ENCODE measurements around the gene EIF2AK2. TPM values are rescaled to one million over a fixed set of nuclear protein-coding genes. Genes with fewer than 3 reads are reported as not detected.
A peak's percentile ranks its signal among the peaks of the same experiment; 100 is the strongest.
"Not testable (repeated sequence)": the region's sequence is repeated elsewhere in the genome, so short reads cannot be mapped to it uniquely, and the experiment has no call there.

Gene EIF2AK2
- total RNA-seq (10 to 100 TPM; 21.9 to 32.9 (median 25.5) TPM), polyA plus RNA-seq (6.0 TPM)
- long read RNA-seq, donor 1, full-length matches to known transcripts: 13 of 39 reads
- long read RNA-seq, donor 1, partial matches to known transcripts: 13 of 39 reads
- long read RNA-seq, donor 1, other reads (novel, unspliced or antisense): 13 of 39 reads
- long read RNA-seq, donor 2, partial matches to known transcripts: 0 of 1 reads
- long read RNA-seq, donor 2, other reads (novel, unspliced or antisense): 1 of 1 reads
- long read RNA-seq, donor 3, full-length matches to known transcripts: 19 of 50 reads
- long read RNA-seq, donor 3, partial matches to known transcripts: 15 of 50 reads
- long read RNA-seq, donor 3, other reads (novel, unspliced or antisense): 16 of 50 reads
- long read RNA-seq, donor 4, full-length matches to known transcripts: 2 of 9 reads
- long read RNA-seq, donor 4, partial matches to known transcripts: 4 of 9 reads
- long read RNA-seq, donor 4, other reads (novel, unspliced or antisense): 3 of 9 reads

DNA sequence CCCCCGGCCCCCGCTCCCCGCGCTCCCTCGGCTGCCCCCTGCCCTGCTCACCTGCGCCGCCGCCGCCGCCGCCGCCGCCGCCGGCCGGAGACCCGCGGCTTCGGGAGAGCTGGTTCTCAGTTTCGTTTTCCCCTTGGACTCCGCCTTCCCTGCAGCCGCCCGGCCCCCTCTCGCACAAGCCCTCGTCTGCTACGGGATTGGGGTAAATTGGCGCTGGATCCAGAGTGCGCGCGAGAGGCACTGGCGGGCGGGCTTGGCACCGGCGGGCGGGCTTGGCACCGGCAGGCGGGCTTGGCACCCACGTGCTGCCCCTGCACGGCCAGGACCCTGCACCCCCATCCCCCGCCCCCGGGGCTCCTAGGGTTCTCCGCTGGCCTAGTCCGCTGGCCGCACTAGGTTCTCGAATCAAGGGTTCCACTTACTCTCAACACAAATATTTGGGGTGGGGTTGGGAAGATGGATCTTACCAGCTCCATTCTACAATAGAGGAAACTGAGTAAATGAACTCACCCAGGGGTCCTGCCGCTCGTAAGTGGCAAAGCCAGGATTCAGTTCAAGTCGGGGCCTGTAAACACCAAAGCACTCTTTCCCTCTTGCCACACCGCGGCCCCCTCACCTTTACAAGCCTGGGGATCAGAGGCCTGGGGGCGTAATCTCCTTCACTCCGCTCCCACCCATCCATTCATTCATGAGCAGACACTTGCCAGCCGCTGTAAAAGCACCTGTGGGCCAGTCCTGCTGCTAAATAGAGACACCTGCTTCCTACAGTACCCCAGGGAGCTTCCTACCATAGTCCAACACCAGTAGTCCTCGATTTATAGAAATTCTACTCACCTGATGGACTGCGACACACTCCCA, at the start of gene EIF2AK2:
Gene EIF2AK2, minus strand, starts transcription at position 124 of the 858 bp plus-strand sequence. CDS start 9,174 bp downstream, outside the sequence.
- intact Hi-C loops (cut with DNase I): no loop called here
- Histone ChIP-seq H3K27ac (ENCODE audit: low read length) (peak within 1 kb of the TSS; percentile 88), H3K4me1 (ENCODE audit: control insufficient read depth, insufficient read depth, low read length) (no peaks in the 10 kb centered on the region), H3K9me3 (ENCODE audit: control insufficient read depth, low read length) (no peaks in the 10 kb centered on the region), H3K4me3 (ENCODE audit: low read length) (peak within 1 kb of the TSS; percentile 97), H3K27me3 (ENCODE audit: control insufficient read depth, insufficient read depth) (no peaks in the 10 kb centered on the region)
- ATAC-seq (peak; percentile 88 to 94), DNase-seq (peak; percentile 88 to 94 (median 93))
- WGBS: 11% methylated on average over 55 of the region's 55 CpGs

DNA sequence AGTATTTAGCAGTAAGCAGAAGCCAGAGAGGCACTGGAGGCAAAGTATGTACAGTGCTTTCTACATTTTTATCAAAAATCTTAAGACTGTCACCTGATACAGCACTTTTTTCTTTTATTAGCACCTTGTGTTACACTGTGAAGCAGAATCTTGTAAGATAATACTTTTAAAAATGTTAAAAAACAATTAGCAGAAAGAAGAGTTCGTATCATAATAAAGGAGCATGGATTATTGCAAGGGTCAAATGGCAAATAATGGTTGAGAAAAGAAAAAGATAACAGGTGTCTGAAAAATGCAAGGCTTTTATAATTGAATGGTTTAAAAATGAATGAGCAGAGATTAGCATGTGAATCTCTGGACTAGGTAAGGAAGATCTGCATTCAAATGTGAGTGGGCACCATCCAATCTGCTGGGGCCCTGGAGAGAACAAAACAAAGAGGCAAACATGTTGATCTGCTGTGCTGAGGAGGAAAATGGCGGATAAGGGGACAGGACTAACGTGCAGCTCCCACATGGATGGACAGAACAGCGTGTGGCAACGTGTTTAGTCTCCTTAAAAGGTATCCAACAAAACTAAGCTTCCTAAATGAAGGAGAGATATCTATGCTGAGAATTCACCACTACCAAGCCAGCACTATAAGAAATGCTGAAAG, 49.0 kb upstream of the EIF2AK2 start:
- no peak overlapping the region for H3K27ac ChIP-seq (ENCODE audit: low read length)
- no peaks in the 10 kb centered on the region for H3K27me3 ChIP-seq (ENCODE audit: control insufficient read depth, insufficient read depth)
- no peaks in the 10 kb centered on the region for H3K4me1 ChIP-seq (ENCODE audit: control insufficient read depth, insufficient read depth, low read length)
- intact Hi-C loops (cut with DNase I): no loop called here
- no peak overlapping the region for H3K4me3 ChIP-seq (ENCODE audit: low read length)
- H3K9me3 ChIP-seq (ENCODE audit: control insufficient read depth, low read length): no peaks in the 10 kb centered on the region
- DNase-seq (no peak), ATAC-seq (no peak)
- 89% methylated on average over 5 of the region's 5 CpGs for WGBS

DNA sequence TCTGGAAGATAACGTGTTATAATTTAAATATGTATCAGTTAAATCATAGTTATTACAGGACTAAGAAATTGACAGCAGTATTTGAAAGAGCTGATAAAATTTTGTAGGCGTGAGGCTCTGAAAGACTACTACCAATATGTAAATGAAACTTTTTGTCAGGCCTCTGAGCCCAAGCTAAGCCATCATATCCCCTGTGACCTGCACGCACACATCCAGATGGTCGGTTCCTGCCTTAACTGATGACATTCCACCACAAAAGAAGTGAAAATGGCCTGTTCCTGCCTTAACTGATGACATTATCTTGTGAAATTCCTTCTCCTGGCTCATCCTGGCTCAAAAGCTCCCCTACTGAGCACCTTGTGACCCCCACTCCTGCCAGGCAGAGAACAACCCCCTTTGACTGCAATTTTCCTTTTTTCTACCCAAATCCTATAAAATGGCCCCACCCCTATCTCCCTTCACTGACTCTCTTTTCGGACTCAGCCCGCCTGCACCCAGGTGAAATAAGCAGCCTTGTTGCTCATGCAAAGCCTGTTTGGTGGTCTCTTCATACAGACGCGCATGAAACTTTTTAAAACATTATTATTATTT, 48.4 kb upstream of the EIF2AK2 start:
- DNase-seq; H3K4me3 ChIP-seq (ENCODE audit: low read length); H3K27me3 ChIP-seq (ENCODE audit: control insufficient read depth, insufficient read depth); H3K9me3 ChIP-seq (ENCODE audit: control insufficient read depth, low read length); intact Hi-C loops (cut with DNase I); ATAC-seq; H3K27ac ChIP-seq (ENCODE audit: low read length); H3K4me1 ChIP-seq (ENCODE audit: control insufficient read depth, insufficient read depth, low read length): not testable (repeated sequence)
- WGBS: 89% methylated on average over 8 of the region's 8 CpGs

DNA sequence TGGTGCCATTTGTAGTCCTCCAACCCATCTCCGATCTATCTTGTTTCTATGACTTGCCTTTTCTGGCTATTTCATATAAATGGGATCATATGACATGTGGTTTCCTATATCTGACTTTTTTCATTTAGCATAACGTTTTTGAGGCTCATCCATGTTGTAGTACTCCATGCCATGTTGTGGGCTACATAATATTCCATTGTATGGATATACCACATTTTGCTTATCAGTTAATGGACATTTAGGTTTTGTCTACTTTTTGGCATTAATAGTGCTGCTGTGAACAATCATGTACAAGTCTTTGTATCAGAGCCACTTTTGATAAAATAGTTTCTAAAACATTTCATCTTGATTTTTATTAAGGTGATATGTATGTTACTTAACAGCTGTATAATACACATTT, 46.9 kb upstream of the EIF2AK2 start:
- intact Hi-C loops (cut with DNase I): no loop called here
- ATAC-seq (no peak), DNase-seq (no peak)
- WGBS: 95% methylated on average over 2 of the region's 2 CpGs
- no peak overlapping the region for H3K4me3 ChIP-seq (ENCODE audit: low read length)
- H3K4me1 ChIP-seq (ENCODE audit: control insufficient read depth, insufficient read depth, low read length): no peaks in the 10 kb centered on the region
- H3K27me3 ChIP-seq (ENCODE audit: control insufficient read depth, insufficient read depth): no peaks in the 10 kb centered on the region
- H3K27ac ChIP-seq (ENCODE audit: low read length): no peak overlapping the region
- no peaks in the 10 kb centered on the region for H3K9me3 ChIP-seq (ENCODE audit: control insufficient read depth, low read length)

DNA sequence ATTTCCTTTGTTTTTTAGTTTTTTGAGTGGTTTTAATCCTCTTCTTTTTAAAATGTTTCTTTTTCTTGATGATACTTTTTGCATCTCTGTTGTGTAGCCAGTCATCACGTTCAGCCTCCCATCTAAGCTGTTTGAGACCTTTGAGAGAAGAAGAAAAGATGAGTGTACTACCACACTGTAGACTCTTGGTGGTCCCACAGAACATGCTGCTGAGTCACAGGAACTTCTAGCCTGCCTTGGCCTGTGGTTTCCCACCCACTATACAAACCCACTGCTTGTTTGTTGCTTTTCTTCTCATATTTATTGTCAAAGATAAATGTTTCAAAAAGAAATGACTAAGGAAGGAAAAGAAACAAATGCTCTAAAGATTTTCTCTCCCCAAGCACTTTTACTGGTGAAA, 45.0 kb upstream of the EIF2AK2 start:
- 93% methylated on average over 1 of the region's 1 CpG for WGBS
- Histone ChIP-seq H3K4me3 (ENCODE audit: low read length) (no peak overlapping the region), H3K4me1 (ENCODE audit: control insufficient read depth, insufficient read depth, low read length) (no peaks in the 10 kb centered on the region), H3K27ac (ENCODE audit: low read length) (no peak overlapping the region), H3K9me3 (ENCODE audit: control insufficient read depth, low read length) (no peaks in the 10 kb centered on the region), H3K27me3 (ENCODE audit: control insufficient read depth, insufficient read depth) (no peaks in the 10 kb centered on the region)
- DNase-seq (no peak), ATAC-seq (no peak)
- intact Hi-C loops (cut with DNase I): no loop called here

DNA sequence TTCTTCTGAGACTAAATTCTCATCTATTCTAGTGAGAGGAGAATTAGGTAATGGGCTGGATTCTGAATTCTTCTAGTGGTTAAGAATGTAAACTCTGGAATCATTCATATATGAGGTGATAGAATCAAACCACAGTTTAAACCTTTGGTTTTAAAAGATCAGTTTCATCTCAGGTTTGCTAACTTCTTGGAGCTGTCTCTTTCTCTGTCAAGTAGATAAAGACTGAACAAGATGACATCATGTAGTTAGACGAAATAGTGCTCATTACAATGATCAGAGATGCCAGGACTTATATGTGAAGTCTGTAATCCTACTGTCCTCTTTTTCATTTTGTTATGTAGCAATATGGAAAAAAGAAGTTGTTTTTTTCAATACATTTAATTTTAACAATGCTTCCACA, 44.4 kb upstream of the EIF2AK2 start:
- no peak for DNase-seq
- no peak overlapping the region for H3K27ac ChIP-seq (ENCODE audit: low read length)
- 82% methylated on average over 1 of the region's 1 CpG for WGBS
- no peaks in the 10 kb centered on the region for H3K9me3 ChIP-seq (ENCODE audit: control insufficient read depth, low read length)
- no peak overlapping the region for H3K4me3 ChIP-seq (ENCODE audit: low read length)
- H3K4me1 ChIP-seq (ENCODE audit: control insufficient read depth, insufficient read depth, low read length): no peaks in the 10 kb centered on the region
- no peaks in the 10 kb centered on the region for H3K27me3 ChIP-seq (ENCODE audit: control insufficient read depth, insufficient read depth)
- intact Hi-C loops (cut with DNase I): no loop called here
- ATAC-seq: no peak

DNA sequence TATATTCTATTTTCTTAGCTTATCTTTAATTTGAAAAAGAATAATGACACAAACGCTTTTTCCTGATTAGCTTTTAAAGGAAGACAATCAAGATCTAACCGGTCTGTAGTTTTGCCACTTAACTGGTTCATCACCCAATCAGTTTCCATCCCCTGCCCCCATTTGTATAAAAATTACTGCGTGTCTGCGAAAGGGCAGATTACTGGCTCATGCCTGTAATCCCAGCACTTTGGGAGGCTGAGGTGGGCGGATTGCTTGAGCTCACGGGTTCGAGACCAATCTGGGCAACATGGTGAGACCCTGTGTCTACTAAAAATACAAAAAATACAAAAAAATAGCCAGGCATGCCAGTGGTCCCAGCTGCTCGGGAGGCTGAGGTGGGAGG, 41.9 kb upstream of the EIF2AK2 start:
- Histone ChIP-seq H3K4me3 (ENCODE audit: low read length) (no peak overlapping the region), H3K9me3 (ENCODE audit: control insufficient read depth, low read length) (no peaks in the 10 kb centered on the region), H3K4me1 (ENCODE audit: control insufficient read depth, insufficient read depth, low read length) (no peaks in the 10 kb centered on the region), H3K27ac (ENCODE audit: low read length) (no peak overlapping the region), H3K27me3 (ENCODE audit: control insufficient read depth, insufficient read depth) (no peaks in the 10 kb centered on the region)
- ATAC-seq (no peak), DNase-seq (no peak)
- WGBS: 88% methylated on average over 8 of the region's 8 CpGs
- intact Hi-C loops (cut with DNase I): no loop called here

DNA sequence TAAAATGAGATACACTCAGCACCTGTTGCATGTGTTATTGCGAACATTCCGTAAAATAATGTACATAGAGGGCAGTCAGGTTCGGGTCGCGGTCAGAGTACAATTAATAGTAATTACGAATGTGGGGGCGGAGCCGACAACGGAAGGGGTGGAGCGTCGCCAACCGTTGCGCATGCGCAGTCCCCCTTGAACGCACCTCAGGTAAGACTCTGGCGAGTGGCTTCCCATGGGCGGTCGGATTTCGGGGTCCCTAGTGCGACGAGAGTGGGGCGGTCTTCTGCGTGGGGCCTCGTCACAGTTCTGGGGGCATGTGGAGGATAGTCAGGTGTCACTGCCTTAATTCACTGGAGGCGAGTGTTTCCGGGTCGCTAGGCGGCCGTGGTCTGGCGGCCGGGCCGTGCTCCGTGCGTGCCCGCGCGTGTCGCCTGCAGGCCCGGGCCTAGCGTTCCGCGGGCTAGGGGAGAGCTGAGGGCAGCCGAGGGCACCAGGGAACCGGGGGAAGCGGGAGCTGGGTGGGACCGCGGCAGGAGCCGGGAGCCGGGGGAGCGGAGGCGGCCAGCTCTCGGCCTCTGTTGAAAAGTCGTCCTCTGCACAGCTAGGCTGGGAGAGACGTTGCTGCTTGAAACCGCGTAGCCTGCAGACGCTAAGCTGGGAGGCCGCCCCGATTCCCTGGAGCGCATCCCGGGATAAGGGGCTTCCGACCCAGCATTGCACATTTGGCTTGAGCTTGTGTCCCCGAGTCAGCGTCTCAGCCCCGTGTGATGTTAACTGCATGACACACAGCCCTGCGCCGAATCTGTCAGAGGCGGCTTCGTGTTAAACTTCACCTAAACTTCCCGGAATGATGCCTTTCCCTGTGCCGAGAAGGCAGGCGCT, 39.8 kb upstream of the EIF2AK2 start, which contains the start of gene CEBPZOS:
Gene CEBPZOS, plus strand, starts transcription at position 177 of the 876 bp plus-strand sequence. CDS start 3,209 bp downstream, outside the sequence.
- WGBS: under 1% methylated on average over 72 of the region's 72 CpGs

DNA sequence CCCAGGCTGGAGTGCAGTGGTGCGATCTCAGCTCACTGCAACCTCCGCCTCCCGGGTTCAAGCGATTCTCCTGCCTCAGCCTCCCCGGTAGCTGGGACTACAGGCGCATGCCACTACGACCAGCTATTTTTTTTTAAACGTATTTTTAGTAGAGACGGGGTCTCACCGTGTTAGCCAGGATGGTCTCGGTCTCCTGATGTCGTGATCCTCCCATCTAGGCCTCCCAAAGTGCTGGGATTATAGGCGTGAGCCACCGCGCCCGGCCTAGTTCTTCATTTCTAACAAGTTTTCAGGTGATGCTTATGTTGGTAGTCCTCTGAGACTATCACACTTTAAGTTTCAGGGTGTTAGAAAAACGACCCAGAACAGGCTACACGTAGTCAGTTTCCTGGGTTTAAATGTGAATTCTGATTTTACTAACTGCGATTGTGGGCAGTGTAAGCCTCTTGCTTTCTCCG, 39.1 kb upstream of the EIF2AK2 start:
- H3K27me3 ChIP-seq (ENCODE audit: control insufficient read depth, insufficient read depth); intact Hi-C loops (cut with DNase I); H3K9me3 ChIP-seq (ENCODE audit: control insufficient read depth, low read length); ATAC-seq; H3K4me1 ChIP-seq (ENCODE audit: control insufficient read depth, insufficient read depth, low read length); DNase-seq: not testable (repeated sequence)
- Histone ChIP-seq H3K27ac (ENCODE audit: low read length) (peak overlapping the region; percentile 95), H3K4me3 (ENCODE audit: low read length) (peak overlapping the region; percentile 71)
- 85% methylated on average over 20 of the region's 20 CpGs for WGBS

More for the DNA sequence above, 39.8 kb upstream of the EIF2AK2 start, which contains the start of gene CEBPZOS:
- H3K4me3 ChIP-seq (ENCODE audit: low read length): peak within 1 kb of the TSS; percentile 71
- no peaks in the 10 kb centered on the region for H3K9me3 ChIP-seq (ENCODE audit: control insufficient read depth, low read length)
- H3K27ac ChIP-seq (ENCODE audit: low read length): peak within 1 kb of the TSS; percentile 95
- H3K27me3 ChIP-seq (ENCODE audit: control insufficient read depth, insufficient read depth): no peaks in the 10 kb centered on the region
- DNase-seq: peak; percentile 86 to 92 (median 92)
- H3K4me1 ChIP-seq (ENCODE audit: control insufficient read depth, insufficient read depth, low read length): no peaks in the 10 kb centered on the region
- intact Hi-C loops (cut with DNase I): no loop called here
- peak; percentile 93 to 94 for ATAC-seq
